HG03025 (cell line): Measurements from ENCODE around the gene CACHD1.

Source experiments
- ATAC-seq: cut with Tn5 transposase; IDR thresholded peaks from one replicate; pipeline ENCODE4 v1.9.1; 2021; ENCODE audit warnings: mild to moderate bottlenecking, moderate library complexity; ENCODE audit not compliant: unreplicated experiment, low FRiP score

The CACHD1 gene

GRCh38 chr1:64472040-64472376 lies 2.1 kb downstream of the CACHD1 start:
- ATAC-seq = no peak

- ATAC-seq = no peak
Measured at GRCh38 chr1:64472805-64473204, 2.9 kb downstream of the CACHD1 start.

- no peak for ATAC-seq
Measured at GRCh38 chr1:64473367-64473766, 3.4 kb downstream of the CACHD1 start.

GRCh38 chr1:64474133-64474532 lies 4.2 kb downstream of the CACHD1 start:
- ATAC-seq = no peak

GRCh38 chr1:64474665-64475439 lies 4.9 kb downstream of the CACHD1 start:
- ATAC-seq = no peak

GRCh38 chr1:64476251-64476952 lies 6.5 kb downstream of the CACHD1 start:
- ATAC-seq = no peak

- no peak for ATAC-seq
Measured at GRCh38 chr1:64478594-64479470, 8.9 kb downstream of the CACHD1 start.

GRCh38 chr1:64479874-64480273 lies 9.9 kb downstream of the CACHD1 start:
- no peak for ATAC-seq

- ATAC-seq = no peak
Measured at GRCh38 chr1:64480999-64481772, 11.3 kb downstream of the CACHD1 start.

- no peak for ATAC-seq
Measured at GRCh38 chr1:64482128-64482527, 12.2 kb downstream of the CACHD1 start.

GRCh38 chr1:64482720-64483119 lies 12.8 kb downstream of the CACHD1 start:
- ATAC-seq = no peak

- ATAC-seq = no peak
Measured at GRCh38 chr1:64483731-64484414, 13.9 kb downstream of the CACHD1 start.

GRCh38 chr1:64484651-64485050 lies 14.7 kb downstream of the CACHD1 start:
- ATAC-seq = no peak

- no peak for ATAC-seq
Measured at GRCh38 chr1:64486193-64486592, 16.3 kb downstream of the CACHD1 start.

GRCh38 chr1:64487061-64487460 lies 17.1 kb downstream of the CACHD1 start:
- ATAC-seq = no peak

GRCh38 chr1:64488862-64489261 lies 18.9 kb downstream of the CACHD1 start:
- ATAC-seq = no peak

GRCh38 chr1:64489707-64490106 lies 19.8 kb downstream of the CACHD1 start:
- ATAC-seq = no peak

- ATAC-seq = no peak
Measured at GRCh38 chr1:64490213-64490818, 20.4 kb downstream of the CACHD1 start.

- ATAC-seq = no peak
Measured at GRCh38 chr1:64492424-64492823, 22.5 kb downstream of the CACHD1 start.
